ENCODE data around the gene EIF4E1B.

GRCh38 chr5:176642675-176643490, 12.4 kb downstream of the EIF4E1B start:
- TF ChIP-seq CTCF (IDR thresholded peaks at IDR 0.05) (no peak), POLR2A (IDR thresholded peaks at IDR 0.05) (no peak)

All from thyroid gland (tissue), 4 donors.